Activated CD4-positive, alpha-beta T cell treated with anti-CD3 and anti-CD28 coated beads for 36 hours (primary cell): Measurements from ENCODE around the gene KLHL40. TPM values are rescaled to one million over a fixed set of nuclear protein-coding genes. Genes with fewer than 3 reads are reported as not detected.

Experiments
- ATAC-seq: fragments of 200-7000 bp; cut with Tn5 transposase; one replicate; pipeline ENCODE4 v1.10.0; 2021; ENCODE audit warnings: mild to moderate bottlenecking, moderate library complexity
- CTCF ChIA-PET: fragments of 350-600 bp; sonication (Branson Sonifier 250); formaldehyde crosslinking; loops from one replicate; lab custom pipeline; 2021; ENCODE audit warnings: antibody characterized with exemption; lab: Charles Lee
- POLR2A ChIA-PET: fragments of 350-600 bp; sonication (Branson Sonifier 250); formaldehyde crosslinking; loops from one replicate; lab custom pipeline; 2021; ENCODE audit warnings: antibody characterized with exemption, inconsistent platforms; lab: Charles Lee
- DNase-seq: peaks from one replicate; pipeline ENCODE4 v3.0.0-alpha.2; 2020
- H3K27ac Mint-ChIP-seq: one replicate; pipeline ENCODE4 v1.8.0; 2021; ENCODE audit warnings: mixed read lengths
- H3K27me3 Mint-ChIP-seq: one replicate; pipeline ENCODE4 v1.8.0; 2021; ENCODE audit warnings: mixed read lengths
- H3K36me3 Mint-ChIP-seq: one replicate; pipeline ENCODE4 v1.8.0; 2021; ENCODE audit warnings: low read depth, mixed read lengths
- H3K4me1 Mint-ChIP-seq: one replicate; pipeline ENCODE4 v1.8.0; 2021; ENCODE audit warnings: mixed read lengths
- H3K4me3 Mint-ChIP-seq: one replicate; pipeline ENCODE4 v1.8.0; 2021; ENCODE audit warnings: mild to moderate bottlenecking, moderate library complexity, mixed read lengths
- H3K9me3 Mint-ChIP-seq: one replicate; pipeline ENCODE4 v1.8.0; 2021; ENCODE audit warnings: low read depth, mixed read lengths
- intact Hi-C, 2 experiments: fragments of 100-400 bp; cut with DNase I in 1 of 2; cut with micrococcal nuclease in 1 of 2; formaldehyde crosslinking; loops; one replicate each; pipeline versions ENCODE4 v1.14.2 to v1.15.1; 2022 to 2024; cut with DNase I, micrococcal nuclease
- total RNA-seq, 2 experiments: library from RNA; stranded (reverse); gene quantifications; one replicate each; pipeline ENCODE4 v1.2.3, GENCODE V29; 2021

The KLHL40 gene, protein sequence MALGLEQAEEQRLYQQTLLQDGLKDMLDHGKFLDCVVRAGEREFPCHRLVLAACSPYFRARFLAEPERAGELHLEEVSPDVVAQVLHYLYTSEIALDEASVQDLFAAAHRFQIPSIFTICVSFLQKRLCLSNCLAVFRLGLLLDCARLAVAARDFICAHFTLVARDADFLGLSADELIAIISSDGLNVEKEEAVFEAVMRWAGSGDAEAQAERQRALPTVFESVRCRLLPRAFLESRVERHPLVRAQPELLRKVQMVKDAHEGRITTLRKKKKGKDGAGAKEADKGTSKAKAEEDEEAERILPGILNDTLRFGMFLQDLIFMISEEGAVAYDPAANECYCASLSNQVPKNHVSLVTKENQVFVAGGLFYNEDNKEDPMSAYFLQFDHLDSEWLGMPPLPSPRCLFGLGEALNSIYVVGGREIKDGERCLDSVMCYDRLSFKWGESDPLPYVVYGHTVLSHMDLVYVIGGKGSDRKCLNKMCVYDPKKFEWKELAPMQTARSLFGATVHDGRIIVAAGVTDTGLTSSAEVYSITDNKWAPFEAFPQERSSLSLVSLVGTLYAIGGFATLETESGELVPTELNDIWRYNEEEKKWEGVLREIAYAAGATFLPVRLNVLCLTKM
- not detected for total RNA-seq

DNA sequence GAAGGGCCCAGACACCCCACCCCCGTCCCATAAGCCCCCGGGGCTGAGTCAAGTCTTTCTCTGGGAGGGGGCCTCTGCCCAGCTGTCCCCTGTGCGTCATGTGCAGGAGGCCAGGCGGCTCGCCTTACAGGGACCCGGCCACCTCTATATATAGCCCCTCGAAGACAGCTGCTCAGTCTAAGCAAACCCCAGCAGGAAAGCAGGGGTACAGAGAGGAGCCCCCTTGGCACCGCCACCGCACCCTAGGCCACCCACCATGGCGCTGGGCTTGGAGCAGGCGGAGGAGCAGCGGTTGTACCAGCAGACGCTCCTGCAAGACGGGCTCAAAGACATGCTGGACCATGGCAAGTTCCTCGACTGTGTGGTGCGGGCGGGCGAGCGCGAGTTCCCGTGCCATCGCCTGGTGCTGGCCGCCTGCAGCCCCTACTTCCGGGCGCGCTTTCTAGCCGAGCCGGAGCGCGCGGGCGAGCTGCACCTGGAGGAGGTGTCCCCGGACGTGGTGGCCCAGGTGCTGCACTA lies at the start of gene KLHL40:
KLHL40 (plus strand) TSS at position 175 of the 519 bp plus-strand sequence; CDS start at position 257, 82 bp downstream.
- CTCF ChIA-PET, result no interaction called here
- no peaks in the 10 kb centered on the region for H3K36me3 Mint-ChIP-seq
- ATAC-seq (no peak), DNase-seq (no peak)
- H3K27me3 Mint-ChIP-seq, result peaks cover 25% of the 10 kb centered on the region
- no peak within 1 kb of the TSS for H3K27ac Mint-ChIP-seq
- no peaks in the 10 kb centered on the region for H3K9me3 Mint-ChIP-seq
- H3K4me3 Mint-ChIP-seq, result no peak within 1 kb of the TSS
- intact Hi-C loops, result loop anchor here in 1 of 2 experiments (2.0 kb wide), 1 partner anchor 47 kb away; no protein-coding TSS in a partner anchor
- POLR2A ChIA-PET, result no interaction called here
- peaks cover 7% of the 10 kb centered on the region for H3K4me1 Mint-ChIP-seq

DNA sequence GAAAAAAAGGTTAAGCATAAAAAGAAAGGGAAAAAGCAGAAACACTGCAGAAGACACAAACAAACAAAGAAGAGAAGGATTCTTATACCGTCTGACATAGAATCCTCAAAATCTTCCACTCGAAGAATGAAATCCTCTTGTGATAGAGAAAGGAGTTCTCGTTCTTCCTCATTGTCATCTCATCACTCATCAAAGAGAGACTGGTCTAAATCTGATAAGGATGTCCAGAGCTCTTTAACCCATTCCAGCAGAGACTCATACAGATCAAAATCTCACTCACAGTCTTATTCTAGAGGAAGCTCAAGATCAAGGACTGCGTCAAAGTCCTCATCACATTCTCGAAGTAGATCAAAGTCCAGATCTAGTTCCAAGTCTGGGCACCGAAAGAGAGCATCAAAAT lies 48.3 kb upstream of the KLHL40 start:
- H3K4me3 Mint-ChIP-seq, result no peak overlapping the region
- no peaks in the 10 kb centered on the region for H3K9me3 Mint-ChIP-seq
- ChIA-PET POLR2A (interaction anchor here (0.9 kb wide), 1 partner anchor 37 kb away, joined by 3 read pairs; the partner anchor contains the start of gene NKTR), CTCF (interaction anchor here (0.6 to 1.9 kb wide), 13 partner anchors 10 to 108 kb away, joined by 3 to 10 read pairs (median 4); partner anchors contain the start of gene SEC22C)
- H3K27ac Mint-ChIP-seq, result no peak overlapping the region
- H3K4me1 Mint-ChIP-seq, result peaks cover 23% of the 10 kb centered on the region
- no peak for ATAC-seq
- intact Hi-C loops, result no loop called here
- no peak for DNase-seq
- H3K27me3 Mint-ChIP-seq, result no peaks in the 10 kb centered on the region
- peaks cover 34% of the 10 kb centered on the region for H3K36me3 Mint-ChIP-seq

DNA sequence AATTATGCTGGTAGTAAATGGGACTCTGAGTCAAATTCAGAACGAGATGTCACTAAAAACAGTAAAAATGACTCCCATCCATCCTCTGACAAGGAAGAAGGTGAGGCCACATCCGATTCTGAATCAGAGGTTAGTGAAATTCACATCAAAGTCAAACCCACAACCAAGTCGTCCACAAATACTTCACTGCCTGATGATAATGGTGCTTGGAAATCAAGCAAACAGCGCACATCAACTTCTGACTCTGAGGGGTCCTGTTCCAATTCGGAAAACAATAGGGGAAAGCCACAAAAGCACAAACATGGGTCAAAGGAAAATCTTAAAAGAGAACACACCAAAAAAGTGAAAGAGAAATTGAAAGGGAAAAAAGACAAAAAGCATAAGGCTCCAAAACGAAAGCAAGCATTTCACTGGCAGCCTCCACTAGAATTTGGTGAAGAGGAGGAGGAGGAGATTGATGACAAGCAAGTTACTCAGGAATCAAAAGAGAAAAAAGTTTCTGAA lies 46.9 kb upstream of the KLHL40 start:
- H3K27ac Mint-ChIP-seq, result no peak overlapping the region
- peak; percentile 68 for DNase-seq
- H3K4me3 Mint-ChIP-seq, result no peak overlapping the region
- H3K9me3 Mint-ChIP-seq, result no peaks in the 10 kb centered on the region
- peak; percentile 81 for ATAC-seq
- intact Hi-C loops, result loop anchor here (1.0 to 2.0 kb wide), 10 partner anchors 38 to 1522 kb away; partner anchors contain the start of genes NKTR (in 2 of the 2), HIGD1A (in 1 of the 2), KLHL40 (in 1 of the 2) and SS18L2 (in 1 of the 2)
- CTCF ChIA-PET, result interaction anchor here (0.6 to 1.8 kb wide), 2 partner anchors 18 to 113 kb away, joined by 4 read pairs; no protein-coding TSS in a partner anchor
- H3K4me1 Mint-ChIP-seq, result peaks cover 23% of the 10 kb centered on the region
- POLR2A ChIA-PET, result no interaction called here
- H3K36me3 Mint-ChIP-seq, result peaks cover 39% of the 10 kb centered on the region
- no peaks in the 10 kb centered on the region for H3K27me3 Mint-ChIP-seq

DNA sequence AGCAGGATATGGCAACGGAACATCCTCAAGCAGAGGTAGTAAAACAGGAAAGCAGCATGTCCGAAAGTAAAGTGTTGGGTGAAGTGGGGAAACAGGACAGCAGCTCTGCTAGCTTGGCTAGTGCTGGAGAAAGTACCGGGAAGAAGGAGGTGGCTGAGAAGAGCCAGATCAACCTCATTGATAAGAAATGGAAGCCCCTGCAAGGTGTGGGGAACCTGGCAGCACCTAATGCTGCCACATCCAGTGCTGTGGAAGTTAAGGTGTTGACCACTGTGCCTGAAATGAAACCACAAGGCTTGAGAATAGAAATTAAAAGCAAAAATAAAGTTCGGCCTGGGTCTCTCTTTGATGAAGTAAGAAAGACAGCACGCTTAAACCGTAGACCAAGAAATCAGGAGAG lies 46.1 kb upstream of the KLHL40 start:
- Mint-ChIP-seq H3K27ac (no peak overlapping the region), H3K4me3 (no peak overlapping the region), H3K9me3 (no peaks in the 10 kb centered on the region), H3K27me3 (no peaks in the 10 kb centered on the region), H3K36me3 (peaks cover 36% of the 10 kb centered on the region), H3K4me1 (peaks cover 23% of the 10 kb centered on the region)
- ChIA-PET CTCF (no interaction called here), POLR2A (no interaction called here)
- DNase-seq, result no peak
- no peak for ATAC-seq
- intact Hi-C loops, result loop anchor here (2.0 kb wide), 3 partner anchors 46 to 1522 kb away; partner anchors contain the start of gene KLHL40 (in 1 of the 2)

DNA sequence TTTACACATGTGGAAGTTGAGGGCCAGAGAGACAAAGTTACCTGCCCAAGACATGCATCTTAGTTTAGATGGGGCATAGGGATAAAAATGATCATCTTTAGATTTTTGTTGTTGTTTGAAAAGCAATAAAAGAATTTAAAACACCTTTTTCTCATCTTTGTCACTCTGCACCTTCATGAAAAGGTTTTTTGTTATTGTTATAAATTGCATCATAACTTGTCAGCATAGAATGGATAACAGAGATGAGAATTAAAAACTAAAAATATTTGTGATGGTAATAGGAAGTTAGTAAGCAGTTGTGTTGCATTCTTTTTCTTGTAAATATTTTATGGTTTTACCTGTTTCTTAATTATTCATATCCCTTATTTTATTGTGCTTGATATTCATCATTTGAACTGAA lies 45.2 kb upstream of the KLHL40 start:
- ChIA-PET POLR2A (interaction anchor here (0.6 kb wide), 1 partner anchor 955 kb away, joined by 3 read pairs; no protein-coding TSS in a partner anchor), CTCF (no interaction called here)
- Mint-ChIP-seq H3K36me3 (peaks cover 41% of the 10 kb centered on the region), H3K9me3 (no peaks in the 10 kb centered on the region), H3K4me3 (no peak overlapping the region), H3K4me1 (peaks cover 16% of the 10 kb centered on the region), H3K27ac (peak overlapping the region; percentile 56), H3K27me3 (no peaks in the 10 kb centered on the region)
- ATAC-seq (no peak), DNase-seq (no peak)
- intact Hi-C loops, result no loop called here

DNA sequence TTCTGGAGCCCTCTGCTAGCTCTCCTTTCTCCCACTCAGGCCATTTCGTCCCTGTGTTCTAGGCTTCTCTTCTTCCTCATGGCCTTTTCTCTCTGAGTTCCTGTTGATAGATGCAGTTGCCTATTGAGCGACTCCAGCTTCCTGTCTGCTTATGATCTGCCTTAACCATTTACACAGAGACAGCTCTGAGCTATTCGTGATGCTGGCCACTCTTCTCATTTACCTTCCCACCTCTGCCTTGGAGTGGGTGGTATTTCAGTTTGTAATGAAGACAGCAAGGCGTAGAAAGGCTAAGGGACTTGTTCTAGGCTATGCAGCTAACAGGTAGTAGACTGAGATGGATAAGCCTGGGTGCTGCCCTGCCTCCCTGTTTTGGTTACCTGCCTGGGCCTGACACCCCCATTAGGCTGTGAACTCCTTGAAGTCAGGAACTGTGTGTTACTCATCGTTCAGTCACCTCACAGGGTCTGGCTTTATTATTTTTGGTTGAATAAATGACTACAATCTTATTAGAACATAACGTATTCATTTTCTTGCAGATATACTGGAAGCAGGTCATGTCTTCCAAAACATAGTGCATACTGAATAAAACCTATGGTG lies 44.5 kb upstream of the KLHL40 start:
- POLR2A ChIA-PET, result interaction anchor here (0.6 kb wide), 1 partner anchor 956 kb away, joined by 3 read pairs; no protein-coding TSS in a partner anchor
- CTCF ChIA-PET, result interaction anchor here (0.6 to 1.5 kb wide), 6 partner anchors 11 to 139 kb away, joined by 3 to 5 read pairs (median 3); no protein-coding TSS in a partner anchor
- intact Hi-C loops, result no loop called here
- Mint-ChIP-seq H3K27me3 (no peaks in the 10 kb centered on the region), H3K9me3 (no peaks in the 10 kb centered on the region), H3K4me1 (peaks cover 14% of the 10 kb centered on the region), H3K4me3 (no peak overlapping the region), H3K27ac (peak overlapping the region; percentile 56), H3K36me3 (peaks cover 42% of the 10 kb centered on the region)
- DNase-seq (no peak), ATAC-seq (no peak)

DNA sequence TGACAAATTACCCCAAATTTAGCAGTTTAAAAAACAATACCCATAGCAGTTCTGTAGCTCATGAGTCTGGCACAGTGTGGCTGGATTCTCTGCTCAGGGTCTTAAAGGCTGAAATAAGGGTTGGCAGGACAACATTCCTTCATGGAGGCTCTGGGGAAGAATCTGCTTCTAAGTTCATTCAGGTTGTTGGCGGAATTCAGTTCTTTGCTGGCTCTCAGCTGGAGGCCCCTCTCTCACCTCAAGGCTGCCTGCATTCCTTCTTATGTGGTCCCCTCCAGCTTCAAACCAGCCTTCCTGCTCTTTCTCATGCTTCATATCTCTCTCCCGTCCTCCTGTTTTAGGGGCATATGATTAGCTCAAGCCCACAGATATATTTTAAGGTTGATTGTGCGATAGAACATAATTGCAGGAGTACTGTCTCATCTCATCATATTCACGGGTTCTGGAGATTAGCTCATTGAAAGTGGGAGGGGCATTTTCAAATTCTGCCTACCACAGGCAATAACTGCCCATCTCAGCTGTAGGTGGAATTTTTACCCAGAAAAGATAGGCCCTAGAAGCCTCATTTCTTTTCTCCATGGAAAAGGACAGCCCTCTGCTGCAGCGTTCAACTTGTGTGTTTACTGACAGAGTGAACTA lies 37.4 kb upstream of the KLHL40 start:
- H3K4me1 Mint-ChIP-seq, result peaks cover 7% of the 10 kb centered on the region
- H3K4me3 Mint-ChIP-seq, result no peak overlapping the region
- POLR2A ChIA-PET, result no interaction called here
- no peaks in the 10 kb centered on the region for H3K9me3 Mint-ChIP-seq
- DNase-seq, result no peak
- intact Hi-C loops, result no loop called here
- no peak overlapping the region for H3K27ac Mint-ChIP-seq
- CTCF ChIA-PET, result interaction anchor here (0.5 to 1.6 kb wide), 4 partner anchors 11 to 456 kb away, joined by 3 to 5 read pairs (median 3); partner anchors contain the start of gene VIPR1
- peaks cover 28% of the 10 kb centered on the region for H3K36me3 Mint-ChIP-seq
- H3K27me3 Mint-ChIP-seq, result no peaks in the 10 kb centered on the region
- ATAC-seq, result no peak

DNA sequence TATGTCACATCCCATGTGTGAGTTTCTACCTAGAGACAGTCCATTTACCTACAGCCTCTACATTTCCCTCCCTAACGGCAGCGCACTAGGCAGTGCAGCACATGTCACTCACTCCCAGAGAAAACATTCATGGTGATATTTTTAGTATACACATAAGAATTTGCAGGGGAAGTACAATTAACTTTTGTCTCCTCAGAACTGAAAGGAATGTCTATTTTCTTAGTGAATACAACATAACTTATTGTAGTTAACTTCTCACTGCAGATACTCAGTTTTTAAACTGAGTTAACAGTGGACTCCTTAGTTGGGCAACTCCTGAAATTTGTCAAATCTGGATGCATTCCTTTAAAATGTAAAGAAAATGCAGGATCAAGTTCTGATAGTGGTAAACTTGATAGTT lies 36.3 kb upstream of the KLHL40 start:
- Mint-ChIP-seq H3K4me3 (no peak overlapping the region), H3K9me3 (no peaks in the 10 kb centered on the region), H3K36me3 (peaks cover 20% of the 10 kb centered on the region), H3K4me1 (peaks cover 14% of the 10 kb centered on the region), H3K27me3 (peaks cover 2% of the 10 kb centered on the region), H3K27ac (peak overlapping the region; percentile 13)
- intact Hi-C loops, result no loop called here
- CTCF ChIA-PET, result interaction anchor here (0.9 to 1.2 kb wide), 2 partner anchors 12 to 147 kb away, joined by 3 to 4 read pairs; partner anchors contain the start of gene VIPR1
- ATAC-seq (no peak), DNase-seq (no peak)
- POLR2A ChIA-PET, result no interaction called here

DNA sequence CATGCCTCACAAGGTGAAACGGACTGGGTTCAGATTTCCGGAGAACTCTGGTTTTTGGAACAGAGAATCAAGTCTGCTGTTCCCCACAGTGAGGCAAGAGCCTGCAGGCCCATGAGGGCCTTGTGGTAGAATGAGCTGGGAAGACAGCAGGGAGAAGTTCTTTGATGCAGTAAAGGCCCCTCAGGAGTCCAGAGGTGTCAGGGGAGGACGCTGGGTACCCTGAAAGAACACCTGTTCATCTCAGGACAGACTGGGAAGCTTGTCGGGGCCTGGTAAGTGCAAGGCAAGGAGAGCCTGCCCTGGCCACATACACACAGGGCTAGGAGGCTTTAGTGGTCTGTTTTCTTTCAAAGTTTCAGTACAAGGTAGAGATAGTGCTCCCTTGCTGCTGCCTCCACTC lies 35.6 kb upstream of the KLHL40 start:
- Mint-ChIP-seq H3K27ac (no peak overlapping the region), H3K27me3 (peaks cover 2% of the 10 kb centered on the region), H3K9me3 (no peaks in the 10 kb centered on the region), H3K4me1 (peaks cover 14% of the 10 kb centered on the region), H3K36me3 (peaks cover 15% of the 10 kb centered on the region), H3K4me3 (no peak overlapping the region)
- intact Hi-C loops, result loop anchor here (5.0 to 10.0 kb wide), 2 partner anchors 93 to 95 kb away; no protein-coding TSS in a partner anchor
- ATAC-seq, result no peak
- no peak for DNase-seq
- ChIA-PET POLR2A (no interaction called here), CTCF (no interaction called here)
